Measurements from ENCODE around the gene LMO1. TPM values are rescaled to one million over a fixed set of nuclear protein-coding genes. Genes with fewer than 3 reads are reported as not detected.

LMO1 gene
- total RNA-seq, 4 donors from 2014 or later: not detected

- ATAC-seq (ENCODE audit: low FRiP score) (no peak), DNase-seq (ENCODE audit: low spot score) (no peak)
- TF ChIP-seq, protein P1, sequence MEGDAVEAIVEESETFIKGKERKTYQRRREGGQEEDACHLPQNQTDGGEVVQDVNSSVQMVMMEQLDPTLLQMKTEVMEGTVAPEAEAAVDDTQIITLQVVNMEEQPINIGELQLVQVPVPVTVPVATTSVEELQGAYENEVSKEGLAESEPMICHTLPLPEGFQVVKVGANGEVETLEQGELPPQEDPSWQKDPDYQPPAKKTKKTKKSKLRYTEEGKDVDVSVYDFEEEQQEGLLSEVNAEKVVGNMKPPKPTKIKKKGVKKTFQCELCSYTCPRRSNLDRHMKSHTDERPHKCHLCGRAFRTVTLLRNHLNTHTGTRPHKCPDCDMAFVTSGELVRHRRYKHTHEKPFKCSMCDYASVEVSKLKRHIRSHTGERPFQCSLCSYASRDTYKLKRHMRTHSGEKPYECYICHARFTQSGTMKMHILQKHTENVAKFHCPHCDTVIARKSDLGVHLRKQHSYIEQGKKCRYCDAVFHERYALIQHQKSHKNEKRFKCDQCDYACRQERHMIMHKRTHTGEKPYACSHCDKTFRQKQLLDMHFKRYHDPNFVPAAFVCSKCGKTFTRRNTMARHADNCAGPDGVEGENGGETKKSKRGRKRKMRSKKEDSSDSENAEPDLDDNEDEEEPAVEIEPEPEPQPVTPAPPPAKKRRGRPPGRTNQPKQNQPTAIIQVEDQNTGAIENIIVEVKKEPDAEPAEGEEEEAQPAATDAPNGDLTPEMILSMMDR (IDR thresholded peaks at IDR 0.05): no peak
These were observed 29.5 kb upstream of the LMO1 start for GRCh38 chr11:8293171-8293570.

GRCh38 chr11:8292351-8292750, 28.7 kb upstream of the LMO1 start:
- no peak for DNase-seq (ENCODE audit: low spot score)
- no peak for ATAC-seq (ENCODE audit: low FRiP score)
- TF ChIP-seq, protein P1 (IDR thresholded peaks at IDR 0.05): no peak

GRCh38 chr11:8291421-8292350, 28.0 kb upstream of the LMO1 start:
- TF ChIP-seq, protein P1 (IDR thresholded peaks at IDR 0.05): no peak
- no peak for DNase-seq (ENCODE audit: low spot score)
- no peak for ATAC-seq (ENCODE audit: low FRiP score)

DNA sequence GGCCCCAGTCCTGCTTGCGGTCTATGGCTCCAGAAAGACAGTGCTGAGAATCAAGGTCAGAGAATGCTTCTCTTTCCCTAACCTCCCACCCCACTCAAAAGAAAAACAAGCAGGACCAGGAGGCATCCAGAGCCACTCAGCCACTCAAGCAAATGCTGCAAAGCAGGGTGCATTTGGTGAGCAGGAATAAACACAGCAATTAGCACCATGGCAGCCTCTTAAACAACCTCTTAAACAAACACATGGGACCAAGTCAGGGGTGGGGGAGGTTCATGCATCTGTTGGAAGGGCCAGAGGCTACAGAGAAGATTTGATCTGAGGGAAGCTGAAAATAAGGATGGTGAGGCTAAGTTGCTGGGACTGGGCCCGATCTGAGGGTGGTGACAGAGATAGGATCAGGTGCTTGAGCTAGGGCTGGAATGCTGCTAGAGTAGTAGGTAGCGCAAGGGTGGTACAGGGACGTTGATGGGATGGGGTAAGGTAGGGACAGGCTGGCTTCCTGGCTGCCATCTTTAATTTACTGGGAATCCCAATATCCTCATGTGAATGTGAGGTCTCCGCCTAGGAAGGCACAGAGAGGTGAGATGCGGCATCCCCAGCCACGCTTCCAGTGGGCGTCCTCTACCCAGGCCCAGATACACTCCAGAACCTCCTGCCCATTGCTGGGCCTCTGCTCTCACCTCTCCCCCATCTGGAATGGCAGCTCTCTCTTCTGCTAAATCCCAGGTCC, 26.6 kb upstream of the LMO1 start:
- DNase-seq (ENCODE audit: low spot score) (no peak), ATAC-seq (ENCODE audit: low FRiP score) (no peak)
- TF ChIP-seq, protein P1 (IDR thresholded peaks at IDR 0.05): no peak

DNA sequence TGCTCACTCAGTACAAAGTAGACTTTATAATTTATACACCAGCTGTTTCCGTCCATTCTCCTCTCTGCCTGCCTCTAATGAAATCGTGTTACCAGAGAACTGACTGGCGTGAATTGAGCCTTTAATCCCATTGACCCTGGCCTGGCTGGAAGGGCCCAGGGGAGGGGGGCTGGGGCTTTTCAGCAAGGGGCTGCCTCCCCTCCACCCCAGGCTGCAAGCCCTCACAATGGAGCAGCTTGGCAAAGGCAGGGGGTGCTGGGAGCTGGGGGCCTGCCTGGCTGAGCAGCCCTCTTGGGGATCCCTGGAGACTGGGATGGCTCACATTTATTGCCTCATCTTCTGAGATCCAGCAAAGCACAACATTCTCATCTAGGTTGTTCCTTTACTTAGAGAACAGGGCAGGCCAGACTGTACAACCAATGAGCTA, 25.8 kb upstream of the LMO1 start:
- no peak for ATAC-seq (ENCODE audit: low FRiP score)
- no peak for DNase-seq (ENCODE audit: low spot score)
- TF ChIP-seq, protein P1 (IDR thresholded peaks at IDR 0.05): no peak

DNA sequence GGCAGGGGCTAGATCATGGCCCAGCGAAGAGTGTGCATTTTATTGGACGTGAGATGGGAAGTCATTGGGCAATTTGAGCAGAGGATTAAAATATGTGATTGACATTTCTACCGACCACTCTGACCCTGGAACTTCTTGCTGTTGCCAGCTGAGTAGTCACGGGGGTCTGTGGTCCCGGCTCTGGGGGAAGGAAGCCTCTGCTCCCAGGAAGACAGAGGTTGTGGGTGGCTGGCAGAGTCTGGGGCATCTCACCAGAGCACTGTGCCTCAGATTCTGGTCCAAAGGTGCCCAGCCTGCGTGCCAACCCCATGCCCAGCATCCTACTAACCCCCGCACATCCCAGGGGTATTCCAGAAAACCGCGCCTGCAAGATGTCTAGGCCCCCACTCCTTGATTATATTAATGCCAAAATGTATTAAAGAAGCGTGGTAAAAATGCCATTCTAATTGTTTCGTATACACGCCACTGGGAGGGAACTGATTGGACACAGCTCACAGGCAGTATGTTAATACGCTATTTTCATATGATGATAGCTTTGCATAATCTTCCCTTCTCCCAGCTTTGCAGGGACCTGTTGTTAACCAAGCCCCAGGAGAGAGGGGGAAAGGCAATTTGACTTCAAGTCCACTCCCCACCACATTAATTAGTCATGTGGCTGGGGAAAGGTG, 25.3 kb upstream of the LMO1 start:
- DNase-seq (ENCODE audit: low spot score) (no peak), ATAC-seq (ENCODE audit: low FRiP score) (no peak)
- TF ChIP-seq, protein P1 (IDR thresholded peaks at IDR 0.05): no peak
